GM21825 (cell line): ENCODE results near the gene RACGAP1.

ENCODE experiments used
- ATAC-seq: cut with Tn5 transposase; IDR thresholded peaks from one replicate; pipeline ENCODE4 v1.9.1; 2021; ENCODE audit warnings: mild to moderate bottlenecking, moderate library complexity; ENCODE audit not compliant: unreplicated experiment

RACGAP1 gene, protein sequence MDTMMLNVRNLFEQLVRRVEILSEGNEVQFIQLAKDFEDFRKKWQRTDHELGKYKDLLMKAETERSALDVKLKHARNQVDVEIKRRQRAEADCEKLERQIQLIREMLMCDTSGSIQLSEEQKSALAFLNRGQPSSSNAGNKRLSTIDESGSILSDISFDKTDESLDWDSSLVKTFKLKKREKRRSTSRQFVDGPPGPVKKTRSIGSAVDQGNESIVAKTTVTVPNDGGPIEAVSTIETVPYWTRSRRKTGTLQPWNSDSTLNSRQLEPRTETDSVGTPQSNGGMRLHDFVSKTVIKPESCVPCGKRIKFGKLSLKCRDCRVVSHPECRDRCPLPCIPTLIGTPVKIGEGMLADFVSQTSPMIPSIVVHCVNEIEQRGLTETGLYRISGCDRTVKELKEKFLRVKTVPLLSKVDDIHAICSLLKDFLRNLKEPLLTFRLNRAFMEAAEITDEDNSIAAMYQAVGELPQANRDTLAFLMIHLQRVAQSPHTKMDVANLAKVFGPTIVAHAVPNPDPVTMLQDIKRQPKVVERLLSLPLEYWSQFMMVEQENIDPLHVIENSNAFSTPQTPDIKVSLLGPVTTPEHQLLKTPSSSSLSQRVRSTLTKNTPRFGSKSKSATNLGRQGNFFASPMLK

GRCh38 chr12:50025187-50026059, at the start of gene RACGAP1:
RACGAP1 (minus strand) TSS chr12:50025494; CDS start chr12:50016715, 8,779 bp downstream.
- peak; percentile 96 for ATAC-seq

DNA sequence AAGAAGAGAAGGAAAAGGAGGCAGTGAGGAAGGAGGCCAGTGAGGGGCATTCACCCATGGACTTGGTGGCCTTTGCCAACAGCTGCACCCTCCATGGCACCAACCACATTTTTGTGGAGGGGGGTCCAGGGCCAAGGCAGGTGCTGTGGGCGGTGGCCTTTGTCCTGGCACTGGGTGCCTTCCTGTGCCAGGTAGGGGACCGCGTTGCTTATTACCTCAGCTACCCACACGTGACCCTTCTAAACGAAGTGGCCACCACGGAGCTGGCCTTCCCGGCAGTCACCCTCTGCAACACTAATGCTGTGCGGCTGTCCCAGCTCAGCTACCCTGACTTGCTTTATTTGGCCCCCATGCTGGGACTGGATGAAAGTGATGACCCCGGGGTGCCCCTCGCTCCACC, 48.4 kb upstream of the RACGAP1 start:
- no peak for ATAC-seq

- ATAC-seq = no peak
Measured at GRCh38 chr12:50073206-50073605, 47.9 kb upstream of the RACGAP1 start.

DNA sequence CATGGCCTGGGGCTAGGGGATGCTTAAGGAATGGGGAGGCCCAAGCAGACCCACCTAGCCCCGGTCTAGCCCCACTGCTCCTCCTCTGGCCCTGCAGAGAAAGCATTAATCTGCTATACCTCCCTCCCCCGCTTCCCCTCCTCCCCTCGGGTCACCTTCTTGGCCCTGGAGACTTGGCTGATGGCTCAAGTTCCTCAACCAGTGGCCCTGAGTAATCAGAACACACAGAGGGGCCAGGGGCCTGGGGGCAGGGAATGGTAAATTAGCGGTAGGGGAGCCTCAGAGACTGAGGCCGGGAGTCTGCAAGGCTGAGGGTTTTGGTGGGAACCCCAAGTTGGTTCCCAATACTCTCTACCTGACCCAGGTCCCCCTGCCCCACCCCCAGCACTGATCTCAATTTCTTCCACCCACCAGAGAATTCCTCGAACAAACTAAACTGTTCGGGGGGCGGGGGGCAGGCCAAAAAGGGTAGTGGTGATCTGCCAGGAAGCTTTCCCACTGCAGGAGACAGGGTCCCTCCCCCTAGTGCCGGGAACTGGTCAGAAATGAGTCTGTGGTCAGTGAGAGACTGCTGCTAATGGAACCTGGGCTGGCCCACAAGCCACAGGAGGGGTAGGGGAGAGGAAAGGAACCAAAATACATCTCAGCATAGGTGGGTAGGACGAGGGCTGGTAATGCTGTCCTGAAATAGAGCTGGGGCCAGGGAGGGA, 47.1 kb upstream of the RACGAP1 start:
- ATAC-seq = no peak

- ATAC-seq = no peak
Measured at GRCh38 chr12:50070314-50071060, 45.2 kb upstream of the RACGAP1 start.

DNA sequence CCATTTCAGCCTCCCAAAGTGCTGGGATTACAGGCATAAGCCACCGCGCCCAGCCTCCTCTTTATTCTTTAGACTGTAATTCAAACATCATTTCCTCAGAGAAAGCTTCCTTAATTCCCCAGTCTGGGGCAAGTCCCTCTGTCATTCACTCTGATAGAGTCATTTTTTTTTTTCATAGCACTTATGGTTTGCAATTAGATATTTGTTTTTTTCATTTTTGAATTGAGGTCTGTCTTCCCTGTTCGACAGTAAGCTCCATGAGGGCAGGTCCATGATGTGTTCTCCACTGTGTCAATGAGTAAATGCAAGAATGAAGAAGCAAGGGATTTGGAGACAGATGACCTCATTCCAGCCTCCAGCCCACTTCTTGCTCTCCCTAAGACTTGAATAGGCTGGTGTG, 44.2 kb upstream of the RACGAP1 start:
- no peak for ATAC-seq

- ATAC-seq = no peak
Measured at GRCh38 chr12:50069069-50069468, 43.8 kb upstream of the RACGAP1 start.

DNA sequence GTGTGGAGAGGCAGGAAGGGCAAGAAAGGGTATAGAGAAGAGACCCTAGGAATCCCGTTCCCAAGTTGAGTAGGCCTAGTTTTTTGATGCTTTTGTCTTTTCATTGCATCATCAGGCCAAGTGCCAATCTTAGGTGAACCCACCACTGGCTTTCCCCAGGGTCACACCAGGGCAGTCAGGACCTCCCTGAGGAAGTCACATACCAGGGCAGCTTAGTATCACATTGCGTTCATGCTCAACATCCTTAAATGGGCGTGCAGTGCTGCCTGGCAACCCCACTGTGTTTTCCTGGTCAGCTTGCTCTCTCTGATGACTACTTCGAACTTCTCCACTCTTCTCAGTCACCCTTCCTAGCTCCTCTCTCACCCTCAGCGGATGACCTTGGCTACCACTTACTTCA, 41.1 kb upstream of the RACGAP1 start:
- no peak for ATAC-seq

DNA sequence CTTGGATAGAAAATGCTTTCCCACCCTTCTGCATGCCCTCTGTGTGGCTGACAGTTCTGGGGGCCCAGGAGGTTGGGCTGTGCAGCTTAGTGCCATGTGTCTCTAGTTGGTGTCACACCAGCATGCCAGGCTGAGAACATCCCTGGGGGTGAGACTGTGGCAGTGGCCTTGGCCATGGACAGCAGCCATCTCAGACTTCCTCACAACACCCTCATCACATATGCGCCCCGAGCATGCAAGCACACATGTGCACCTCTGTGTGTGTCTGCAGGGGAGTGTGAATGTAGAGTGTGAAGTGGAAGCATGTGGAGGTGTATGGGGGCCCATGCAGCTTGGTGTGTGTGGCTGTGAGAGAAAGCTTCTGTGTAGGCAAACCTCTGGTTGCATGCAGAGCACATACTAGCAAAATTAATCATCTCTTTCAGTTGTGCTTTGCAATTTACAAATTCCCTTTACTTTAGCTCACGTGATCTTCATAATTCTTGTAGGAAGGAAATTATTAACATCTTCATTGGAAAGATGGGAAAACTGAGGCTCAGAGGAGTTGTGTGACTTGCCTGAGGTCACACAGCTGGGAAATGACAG, 40.5 kb upstream of the RACGAP1 start:
- ATAC-seq = no peak

- ATAC-seq = no peak
Measured at GRCh38 chr12:50062728-50063460, 37.6 kb upstream of the RACGAP1 start.

- ATAC-seq = no peak
Measured at GRCh38 chr12:50061946-50062686, 36.8 kb upstream of the RACGAP1 start.

DNA sequence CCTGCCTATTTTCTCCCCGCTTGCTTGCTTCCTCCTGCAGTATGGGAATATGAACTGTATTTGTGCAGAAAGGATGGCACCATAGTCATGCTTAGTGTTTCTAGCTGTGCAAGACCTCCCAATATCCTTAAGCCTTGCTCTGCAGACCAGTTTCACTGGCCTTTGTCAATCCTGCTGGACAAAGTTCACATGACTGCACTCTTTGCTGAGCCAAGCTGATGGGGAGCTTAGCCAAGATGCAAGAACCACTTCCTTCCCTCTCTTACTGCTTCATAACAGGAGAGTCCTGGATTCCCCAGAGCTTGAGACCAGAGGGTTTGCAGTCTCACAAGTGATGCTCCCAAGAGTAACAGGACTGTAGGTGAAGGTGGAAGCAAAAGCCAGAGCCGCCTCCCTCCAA, 35.9 kb upstream of the RACGAP1 start:
- ATAC-seq = no peak

DNA sequence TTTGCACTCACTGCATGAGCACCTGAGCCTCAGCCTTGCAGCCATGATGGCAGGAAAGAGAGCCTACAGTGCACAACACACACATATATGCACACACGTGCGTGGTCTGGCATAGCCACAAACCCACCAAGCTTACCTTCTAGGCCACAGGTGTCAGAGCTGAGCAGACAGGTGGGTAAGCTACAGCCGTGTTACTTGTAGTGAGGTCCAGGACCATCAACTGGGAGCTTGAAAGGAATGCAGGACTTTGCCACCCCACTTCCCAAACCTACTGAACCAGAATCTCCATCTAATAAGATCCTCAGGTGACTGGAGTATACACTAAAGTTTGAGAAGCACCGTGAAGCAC, 34.8 kb upstream of the RACGAP1 start:
- ATAC-seq = no peak

- ATAC-seq = no peak
Measured at GRCh38 chr12:50059440-50060119, 34.3 kb upstream of the RACGAP1 start.

GRCh38 chr12:50058743-50059312, 33.5 kb upstream of the RACGAP1 start:
- ATAC-seq = no peak

DNA sequence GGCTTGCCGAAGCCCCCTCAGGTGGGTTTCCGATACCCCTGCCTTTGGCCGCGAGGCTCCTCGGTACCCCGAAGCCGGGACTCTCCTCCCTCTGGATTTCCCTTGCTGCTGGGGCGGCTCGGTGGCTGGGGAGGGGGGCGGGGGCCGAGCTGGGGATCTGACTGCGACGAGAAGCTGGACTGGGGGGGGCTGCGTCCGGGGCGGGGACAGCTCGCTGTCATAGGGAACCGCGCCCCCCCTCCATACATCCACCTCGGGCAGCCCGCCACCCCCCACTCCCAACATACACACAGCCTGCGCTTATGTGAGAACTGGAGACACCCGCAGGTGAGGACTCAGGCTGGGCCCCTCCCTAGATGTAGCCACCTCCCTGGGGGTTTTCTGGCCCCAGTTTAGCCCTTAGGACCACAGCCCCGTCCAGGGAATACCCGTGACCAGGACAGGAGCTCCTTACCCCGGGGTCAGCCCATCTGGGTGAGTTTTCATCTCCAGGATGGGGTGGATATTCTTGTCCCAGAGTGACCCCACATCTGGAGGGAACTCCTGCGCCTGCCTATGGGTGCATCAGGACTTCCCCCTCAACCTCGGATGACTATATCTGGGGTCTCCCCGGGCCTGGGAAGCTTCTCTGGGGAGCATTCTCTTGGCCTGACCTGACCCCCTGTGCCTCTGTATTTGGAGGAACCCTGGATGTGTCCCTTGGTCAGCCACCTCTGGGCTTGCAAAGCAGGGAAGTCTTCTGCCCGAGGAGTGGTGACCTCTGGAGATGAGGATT, 32.8 kb upstream of the RACGAP1 start:
- no peak for ATAC-seq
